Iris pigment epithelial cell (primary cell): ENCODE measurements around the gene ZNF687.

Experiments used
- DNase-seq: peaks from one replicate; pipeline ENCODE4 v3.0.0-alpha.2; 2011; ENCODE audit warnings: low read depth

ZNF687 gene

GRCh38 chr1:151277249-151277648, 4.8 kb upstream of the ZNF687 start:
- no peak for DNase-seq

- peak; percentile 97 for DNase-seq
Observed at GRCh38 chr1:151281225-151281968, 702 bp upstream of the ZNF687 start.

- DNase-seq, result peak; percentile 29
Observed at GRCh38 chr1:151282883-151283725, 1.0 kb downstream of the ZNF687 start.

GRCh38 chr1:151284013-151284577, 2.0 kb downstream of the ZNF687 start:
- DNase-seq, result no peak

GRCh38 chr1:151286619-151287340, 4.7 kb downstream of the ZNF687 start:
- DNase-seq, result no peak

GRCh38 chr1:151287341-151287699, 5.2 kb downstream of the ZNF687 start:
- DNase-seq, result no peak

- no peak for DNase-seq
Observed at GRCh38 chr1:151287767-151288500, 5.8 kb downstream of the ZNF687 start.

- no peak for DNase-seq
Observed at GRCh38 chr1:151288502-151288901, 6.4 kb downstream of the ZNF687 start.

- no peak for DNase-seq
Observed at GRCh38 chr1:151289080-151289935, 7.2 kb downstream of the ZNF687 start.

GRCh38 chr1:151289991-151290708, 8.1 kb downstream of the ZNF687 start:
- no peak for DNase-seq

GRCh38 chr1:151290709-151291303, 8.7 kb downstream of the ZNF687 start:
- no peak for DNase-seq

- DNase-seq, result no peak
Observed at GRCh38 chr1:151292207-151293030, 10.3 kb downstream of the ZNF687 start.

GRCh38 chr1:151293093-151293492, 11.0 kb downstream of the ZNF687 start:
- DNase-seq, result no peak

- no peak for DNase-seq
Observed at GRCh38 chr1:151294742-151295462, 12.8 kb downstream of the ZNF687 start.

- peak; percentile 84 for DNase-seq
Observed at GRCh38 chr1:151309811-151310323, 27.8 kb downstream of the ZNF687 start.

- DNase-seq, result peak; percentile 48
Observed at GRCh38 chr1:151311011-151311410, 28.9 kb downstream of the ZNF687 start.

- DNase-seq, result peak; percentile 100
Observed at GRCh38 chr1:151311589-151312331, 29.7 kb downstream of the ZNF687 start.
